Tibial nerve (tissue), 4 donors: ENCODE data around the gene FBN1. TPM values are rescaled to one million over a fixed set of nuclear protein-coding genes. Genes with fewer than 3 reads are reported as not detected.

Experiments used
- DNase-seq, 2 donors: peaks; one replicate each; pipeline ENCODE4 v3.0.0-alpha.2; 2019; ENCODE audit warnings: low spot score in 2 of 2
- H3K27ac ChIP-seq, 4 donors: fragments of 200-600 bp; sonication (generic) in 3 of 4; one replicate each; pipeline ENCODE4 v1.5.1; 2017 to 2019; ENCODE audit warnings: mild to moderate bottlenecking in 1 of 4
- H3K27me3 ChIP-seq, 2 donors: fragments of 200-600 bp; sonication (generic) in 1 of 2; one replicate each; pipeline versions ENCODE4 v1.5.1 to v1.6.0; 2017 to 2019
- H3K36me3 ChIP-seq, 3 donors: fragments of 200-600 bp; sonication (generic); one replicate each; pipeline ENCODE4 v1.5.1; 2018 to 2019
- H3K4me1 ChIP-seq, 4 donors: fragments of 200-600 bp; sonication (generic) in 3 of 4; one replicate each; pipeline ENCODE4 v1.5.1; 2017 to 2019
- H3K4me3 ChIP-seq, 4 donors: fragments of 200-600 bp; sonication (generic) in 3 of 4; one replicate each; pipeline ENCODE4 v1.5.1; 2017 to 2019; ENCODE audit warnings: mild to moderate bottlenecking in 1 of 4, moderate library complexity in 1 of 4
- H3K9me3 ChIP-seq, 4 donors: fragments of 200-600 bp; sonication (generic) in 3 of 4; one replicate each; pipeline ENCODE4 v1.5.1; 2017 to 2019
- CTCF ChIP-seq, 5 experiments: fragments of 200-600 bp in 3 of 5; fragments of 450-650 bp in 2 of 5; sonication (generic) in 3 of 5; IDR thresholded peaks; one replicate each; pipeline ENCODE4 v1.5.1; 2016 to 2019; ENCODE audit warnings: antibody characterized with exemption in 5 of 5, mild to moderate bottlenecking in 3 of 5, moderate library complexity in 2 of 5
- EP300 ChIP-seq, 2 donors: sonication (generic); formaldehyde crosslinking; IDR thresholded peaks; one replicate each; pipeline ENCODE4 v1.6.1; 2017; ENCODE audit warnings: antibody characterized with exemption in 2 of 2, mild to moderate bottlenecking in 1 of 2
- POLR2A ChIP-seq, 2 donors: fragments of 450-650 bp; IDR thresholded peaks; one replicate each; pipeline ENCODE4 v1.6.1; 2017; ENCODE audit warnings: antibody characterized with exemption in 2 of 2, mild to moderate bottlenecking in 2 of 2, moderate library complexity in 2 of 2
- WGBS, 2 donors: methylation state at CpG; one replicate each; pipeline ENCODE4 v1.1.5; 2018; 5-methylcytosine and 5-hydroxymethylcytosine counted together
- total RNA-seq, 4 donors: library from RNA; depleted of rRNA; stranded (reverse); fragments of >200 nt; gene quantifications; one replicate each; pipeline ENCODE4 v1.1.0, GENCODE V29; 2016

The FBN1 gene
- total RNA-seq, 4 donors from 2014 or later = 144 to 293 (median 234) TPM

- Histone ChIP-seq H3K4me1 (peaks cover 0 to 16% (median 0%) of the 10 kb centered on the region in 4 donors), H3K27me3 (no peaks in the 10 kb centered on the region), H3K4me3 (no peak overlapping the region), H3K36me3 (no peaks in the 10 kb centered on the region), H3K9me3 (no peaks in the 10 kb centered on the region), H3K27ac (no peak overlapping the region)
- TF ChIP-seq EP300 (IDR thresholded peaks at IDR 0.05) = no peak
- TF ChIP-seq POLR2A (IDR thresholded peaks at IDR 0.05) = no peak
- no peak for TF ChIP-seq CTCF (IDR thresholded peaks at IDR 0.05)
- 96 to 98% methylated on average over 2 of the region's 2 CpGs for WGBS, 2 donors
- no peak for DNase-seq
Observed at GRCh38 chr15:48375767-48376166, 269.7 kb downstream of the FBN1 start.

DNA sequence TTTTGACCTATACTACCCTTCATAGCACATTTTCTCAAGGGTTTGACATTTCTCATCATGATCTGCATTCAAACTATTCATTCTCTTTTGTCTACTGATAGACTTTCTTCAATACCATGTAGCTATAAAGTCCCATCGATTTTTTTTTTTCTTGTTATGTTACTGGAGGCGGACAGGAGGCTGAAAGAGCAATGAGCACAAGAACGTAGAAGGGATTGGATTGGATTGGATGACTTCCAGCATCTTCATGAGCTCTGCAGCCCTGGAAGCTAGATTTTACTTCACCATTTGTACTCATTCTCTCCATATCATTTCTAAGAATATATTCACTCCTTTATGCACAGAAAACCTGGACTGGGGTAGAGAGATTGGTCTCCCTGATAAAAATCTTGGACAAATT is 271.0 kb downstream of the FBN1 start:
- Histone ChIP-seq H3K4me1 (peaks cover 0 to 22% (median 0%) of the 10 kb centered on the region in 4 donors), H3K4me3 (no peak overlapping the region), H3K36me3 (no peaks in the 10 kb centered on the region), H3K9me3 (no peaks in the 10 kb centered on the region), H3K27ac (no peak overlapping the region), H3K27me3 (no peaks in the 10 kb centered on the region)
- TF ChIP-seq CTCF (IDR thresholded peaks at IDR 0.05) = no peak
- TF ChIP-seq EP300 (IDR thresholded peaks at IDR 0.05) = no peak
- TF ChIP-seq POLR2A (IDR thresholded peaks at IDR 0.05) = no peak
- WGBS, 2 donors = 57 to 62% methylated on average over 3 of the region's 3 CpGs
- DNase-seq = no peak

GRCh38 chr15:48373821-48374451 is 271.6 kb downstream of the FBN1 start:
- no peaks in the 10 kb centered on the region for H3K36me3 ChIP-seq
- H3K9me3 ChIP-seq = no peaks in the 10 kb centered on the region
- no peak overlapping the region for H3K4me3 ChIP-seq
- no peaks in the 10 kb centered on the region for H3K27me3 ChIP-seq
- H3K4me1 ChIP-seq = peaks cover 0 to 22% (median 0%) of the 10 kb centered on the region in 4 donors
- no peak for DNase-seq
- TF ChIP-seq POLR2A (IDR thresholded peaks at IDR 0.05) (no peak), EP300 (IDR thresholded peaks at IDR 0.05) (no peak), CTCF (IDR thresholded peaks at IDR 0.05) (no peak)
- no peak overlapping the region for H3K27ac ChIP-seq
- WGBS, 2 donors = 72 to 79% methylated on average over 10 of the region's 10 CpGs

- Histone ChIP-seq H3K36me3 (no peaks in the 10 kb centered on the region), H3K4me1 (peaks cover 0 to 22% (median 0%) of the 10 kb centered on the region in 4 donors), H3K4me3 (no peak overlapping the region), H3K9me3 (no peaks in the 10 kb centered on the region), H3K27ac (peak overlapping the region in 1 of 4 donors; percentile 9), H3K27me3 (no peaks in the 10 kb centered on the region)
- 60 to 62% methylated on average over 2 of the region's 2 CpGs for WGBS, 2 donors
- TF ChIP-seq POLR2A (IDR thresholded peaks at IDR 0.05) (no peak), CTCF (IDR thresholded peaks at IDR 0.05) (no peak), EP300 (IDR thresholded peaks at IDR 0.05) (no peak)
- no peak for DNase-seq
Observed at GRCh38 chr15:48371961-48372360, 273.5 kb downstream of the FBN1 start.

- WGBS, 2 donors = 26 to 31% methylated on average over 2 of the region's 2 CpGs
- DNase-seq = peak in 1 of 2 donors; percentile 54
- no peak overlapping the region for H3K4me3 ChIP-seq
- H3K27me3 ChIP-seq = no peaks in the 10 kb centered on the region
- TF ChIP-seq CTCF (IDR thresholded peaks at IDR 0.05) = no peak
- TF ChIP-seq EP300 (IDR thresholded peaks at IDR 0.05) = peak in 1 of 2 donors; percentile 12
- no peak for TF ChIP-seq POLR2A (IDR thresholded peaks at IDR 0.05)
- no peaks in the 10 kb centered on the region for H3K9me3 ChIP-seq
- H3K36me3 ChIP-seq = no peaks in the 10 kb centered on the region
- H3K27ac ChIP-seq = peak overlapping the region in 1 of 4 donors; percentile 9
- peaks cover 0 to 22% (median 0%) of the 10 kb centered on the region in 4 donors for H3K4me1 ChIP-seq
Observed at GRCh38 chr15:48371550-48371949, 274.0 kb downstream of the FBN1 start.
